ENCODE measurements around the gene MINDY2.

DNA sequence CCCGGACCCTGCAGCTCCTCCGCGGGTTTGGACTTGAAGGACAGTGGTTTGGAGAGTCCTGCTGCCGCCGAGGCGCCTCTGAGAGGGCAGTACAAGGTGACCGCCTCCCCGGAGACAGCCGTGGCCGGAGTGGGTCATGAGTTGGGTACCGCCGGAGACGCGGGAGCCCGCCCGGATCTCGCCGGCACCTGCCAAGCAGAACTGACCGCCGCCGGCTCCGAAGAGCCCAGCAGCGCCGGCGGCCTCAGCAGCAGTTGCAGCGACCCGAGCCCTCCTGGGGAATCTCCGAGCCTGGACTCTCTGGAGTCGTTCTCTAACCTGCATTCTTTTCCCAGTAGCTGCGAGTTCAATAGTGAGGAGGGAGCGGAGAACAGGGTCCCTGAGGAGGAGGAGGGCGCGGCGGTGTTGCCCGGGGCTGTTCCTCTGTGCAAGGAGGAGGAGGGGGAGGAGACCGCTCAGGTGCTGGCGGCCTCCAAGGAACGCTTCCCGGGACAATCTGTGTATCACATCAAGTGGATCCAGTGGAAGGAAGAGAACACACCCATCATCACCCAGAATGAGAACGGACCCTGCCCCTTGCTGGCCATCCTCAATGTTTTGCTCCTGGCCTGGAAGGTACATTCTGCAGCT, 634 bp downstream of the MINDY2 start:
- TF ChIP-seq CTCF (IDR thresholded peaks at IDR 0.05; ENCODE audit: borderline replicate concordance, extremely low read depth, low read length, poor library complexity, severe bottlenecking), result no peak
- no peak for TF ChIP-seq EZH2 (IDR thresholded peaks at IDR 0.05; ENCODE audit: borderline replicate concordance, low read depth, low read length, severe bottlenecking)
